IPS DF 19.7 (cell line): Measurements from ENCODE around the gene GABARAP.

ENCODE experiments used
- DNase-seq: peaks from one replicate; pipeline ENCODE4 v3.0.0-alpha.2; 2013; ENCODE audit warnings: low read depth, low spot score

GABARAP gene

GRCh38 chr17:7222093-7222971 lies 19.9 kb downstream of the GABARAP start:
- no peak for DNase-seq

GRCh38 chr17:7221278-7222092 lies 20.8 kb downstream of the GABARAP start:
- DNase-seq = no peak

- no peak for DNase-seq
Measured at GRCh38 chr17:7220593-7221277, 21.5 kb downstream of the GABARAP start.

GRCh38 chr17:7219812-7220592 lies 22.2 kb downstream of the GABARAP start, which contains the start of the genes ACADVL and DLG4:
ACADVL (plus strand) TSS chr17:7219938; CDS start chr17:7219985, 47 bp downstream.
DLG4 (minus strand) TSS chr17:7219836.
- DNase-seq = no peak

GRCh38 chr17:7219229-7219811 lies 22.9 kb downstream of the GABARAP start:
- DNase-seq = no peak

- DNase-seq = no peak
Measured at GRCh38 chr17:7218758-7219157, 23.5 kb downstream of the GABARAP start.

- no peak for DNase-seq
Measured at GRCh38 chr17:7218166-7218565, 24.1 kb downstream of the GABARAP start.

GRCh38 chr17:7217113-7217987 lies 24.9 kb downstream of the GABARAP start:
- no peak for DNase-seq

GRCh38 chr17:7216242-7217112 lies 25.8 kb downstream of the GABARAP start:
- DNase-seq = no peak

- DNase-seq = no peak
Measured at GRCh38 chr17:7215652-7216180, 26.5 kb downstream of the GABARAP start.

- DNase-seq = no peak
Measured at GRCh38 chr17:7215136-7215638, 27.1 kb downstream of the GABARAP start.

- peak; percentile 94 for DNase-seq
Measured at GRCh38 chr17:7214300-7215135, 27.7 kb downstream of the GABARAP start.

- peak; percentile 98 for DNase-seq
Measured at GRCh38 chr17:7213895-7214299, 28.4 kb downstream of the GABARAP start.

GRCh38 chr17:7211491-7212273 lies 30.6 kb downstream of the GABARAP start:
- DNase-seq = no peak

GRCh38 chr17:7208754-7209460 lies 33.3 kb downstream of the GABARAP start:
- DNase-seq = no peak

GRCh38 chr17:7208027-7208571 lies 34.1 kb downstream of the GABARAP start:
- DNase-seq = no peak
